ENCODE results near the gene PSMD12.
"Not testable (repeated sequence)": the region's sequence is repeated elsewhere in the genome, so short reads cannot be mapped to it uniquely, and the experiment has no call there.

Gene PSMD12

GRCh38 chr17:67366193-67367157, at the start of gene PSMD12:
PSMD12 (minus strand) TSS chr17:67366577; CDS start chr17:67366519, 58 bp downstream.
- peak; percentile 91 for DNase-seq

GRCh38 chr17:67415291-67415690, 48.9 kb upstream of the PSMD12 start:
- no peak for DNase-seq

- no peak for DNase-seq
These were observed 48.2 kb upstream of the PSMD12 start for GRCh38 chr17:67414559-67414958.

- no peak for DNase-seq
These were observed 47.8 kb upstream of the PSMD12 start for GRCh38 chr17:67414130-67414529.

- DNase-seq, result no peak
These were observed 47.0 kb upstream of the PSMD12 start for GRCh38 chr17:67413388-67413787.

GRCh38 chr17:67412941-67413340, 46.6 kb upstream of the PSMD12 start:
- no peak for DNase-seq

GRCh38 chr17:67412032-67412431, 45.7 kb upstream of the PSMD12 start:
- no peak for DNase-seq

- no peak for DNase-seq
These were observed 45.0 kb upstream of the PSMD12 start for GRCh38 chr17:67411397-67411796.

- not testable (repeated sequence) for DNase-seq
These were observed 42.1 kb upstream of the PSMD12 start for GRCh38 chr17:67408455-67408830.

GRCh38 chr17:67403483-67403882, 37.1 kb upstream of the PSMD12 start:
- no peak for DNase-seq

- DNase-seq, result no peak
These were observed 36.7 kb upstream of the PSMD12 start for GRCh38 chr17:67403065-67403464.

- no peak for DNase-seq
These were observed 35.5 kb upstream of the PSMD12 start for GRCh38 chr17:67401598-67402504.

GRCh38 chr17:67401106-67401505, 34.7 kb upstream of the PSMD12 start:
- DNase-seq, result no peak

GRCh38 chr17:67400193-67400592, 33.8 kb upstream of the PSMD12 start:
- no peak for DNase-seq

- DNase-seq, result no peak
These were observed 33.3 kb upstream of the PSMD12 start for GRCh38 chr17:67399676-67400075.

GRCh38 chr17:67393809-67394397, 27.5 kb upstream of the PSMD12 start:
- DNase-seq, result no peak

- DNase-seq, result no peak
These were observed 25.7 kb upstream of the PSMD12 start for GRCh38 chr17:67392111-67392510.

- peak; percentile 92 for DNase-seq
These were observed 24.4 kb upstream of the PSMD12 start for GRCh38 chr17:67390646-67391361.

GRCh38 chr17:67390006-67390645, 23.7 kb upstream of the PSMD12 start:
- DNase-seq, result no peak

- DNase-seq, result no peak
These were observed 22.6 kb upstream of the PSMD12 start for GRCh38 chr17:67388986-67389385.

GRCh38 chr17:67388536-67388935, 22.2 kb upstream of the PSMD12 start:
- not testable (repeated sequence) for DNase-seq

Measured in fibroblast of skin of right quadriceps (primary cell).